ENCODE results near the gene PKN2. TPM values are rescaled to one million over a fixed set of nuclear protein-coding genes. Genes with fewer than 3 reads are reported as not detected.
"Not testable (repeated sequence)": the region's sequence is repeated elsewhere in the genome, so short reads cannot be mapped to it uniquely, and the experiment has no call there.

PKN2 gene
- total RNA-seq, 1 donor from 2014 or later, result 74.4 TPM

DNA sequence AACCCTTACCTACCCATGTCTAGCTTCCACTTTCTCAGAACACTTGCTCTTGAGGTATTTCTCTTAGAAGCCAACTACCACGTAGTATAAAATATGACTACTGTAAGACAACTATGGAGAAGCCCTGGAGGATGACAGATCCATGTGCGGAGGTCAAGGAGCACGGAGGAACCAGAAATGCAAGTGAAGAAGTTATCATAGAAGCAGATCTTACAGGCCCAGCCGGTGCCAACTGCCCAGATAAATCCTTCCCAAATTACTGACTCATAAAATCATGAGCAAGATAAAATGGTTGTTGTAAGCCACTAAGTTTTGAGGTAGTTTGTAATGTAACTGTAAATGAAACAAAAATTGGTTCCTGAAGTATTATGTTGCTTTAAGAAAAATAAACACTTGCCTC, 194.7 kb downstream of the PKN2 start:
- peaks cover 2% of the 10 kb centered on the region for H3K27me3 Mint-ChIP-seq (ENCODE audit: insufficient read depth, low read depth)
- no peaks in the 10 kb centered on the region for H3K36me3 ChIP-seq

DNA sequence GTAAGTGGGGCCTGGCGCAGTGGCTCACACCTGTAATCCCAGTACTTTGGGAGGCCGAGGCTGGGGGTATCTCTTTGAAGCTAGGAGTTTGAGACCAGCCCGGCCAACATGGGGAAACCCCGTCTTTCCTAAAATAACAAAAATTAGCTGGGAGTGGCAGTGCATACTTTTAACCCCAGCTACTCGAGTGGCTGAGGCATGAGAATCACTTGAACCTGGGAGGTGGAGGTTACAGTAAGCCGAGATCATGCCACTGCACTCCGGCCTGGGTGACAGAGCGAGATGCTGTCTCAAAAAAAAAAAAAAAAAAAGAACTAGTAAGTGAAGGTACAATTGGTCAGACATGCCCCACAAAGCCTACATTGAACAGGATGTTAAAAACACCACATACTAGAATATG, 196.6 kb downstream of the PKN2 start:
- not testable (repeated sequence) for H3K9ac ChIP-seq; DNase-seq (ENCODE audit: low spot score); H3K27me3 ChIP-seq; H3K79me2 ChIP-seq (ENCODE audit: low read depth); H3K27ac ChIP-seq; H3K4me2 ChIP-seq; H3K27me3 Mint-ChIP-seq (ENCODE audit: insufficient read depth, low read depth); H3K9me3 ChIP-seq (ENCODE audit: low read depth); H3K4me3 Mint-ChIP-seq; H3K4me1 Mint-ChIP-seq; H3K36me3 ChIP-seq; H2AFZ ChIP-seq (replicated peaks); H3K4me3 ChIP-seq; H4K20me1 ChIP-seq (ENCODE audit: low read depth); H3K27ac Mint-ChIP-seq; H3K9me3 Mint-ChIP-seq; H3K4me1 ChIP-seq; H3F3A ChIP-seq (ENCODE audit: low read depth); H3K36me3 Mint-ChIP-seq

More for the DNA sequence above, 194.7 kb downstream of the PKN2 start:
- Histone ChIP-seq H3K9ac (no peak overlapping the region), H3F3A (ENCODE audit: low read depth) (peaks cover 3% of the 10 kb centered on the region), H3K4me1 (no peaks in the 10 kb centered on the region), H3K27me3 (no peaks in the 10 kb centered on the region), H3K9me3 (ENCODE audit: low read depth) (no peaks in the 10 kb centered on the region), H3K4me2 (no peak overlapping the region), H3K79me2 (ENCODE audit: low read depth) (peaks cover 5% of the 10 kb centered on the region), H2AFZ (replicated peaks) (no peak overlapping the region), H4K20me1 (ENCODE audit: low read depth) (peaks cover 8% of the 10 kb centered on the region), H3K4me3 (no peak overlapping the region), H3K27ac (no peak overlapping the region)
- DNase-seq (ENCODE audit: low spot score), result no peak
- TF ChIP-seq EZH2 (IDR thresholded peaks at IDR 0.05) (no peak), EZH2phosphoT487 (IDR thresholded peaks at IDR 0.05) (no peak)
- TF ChIP-seq, protein P1, sequence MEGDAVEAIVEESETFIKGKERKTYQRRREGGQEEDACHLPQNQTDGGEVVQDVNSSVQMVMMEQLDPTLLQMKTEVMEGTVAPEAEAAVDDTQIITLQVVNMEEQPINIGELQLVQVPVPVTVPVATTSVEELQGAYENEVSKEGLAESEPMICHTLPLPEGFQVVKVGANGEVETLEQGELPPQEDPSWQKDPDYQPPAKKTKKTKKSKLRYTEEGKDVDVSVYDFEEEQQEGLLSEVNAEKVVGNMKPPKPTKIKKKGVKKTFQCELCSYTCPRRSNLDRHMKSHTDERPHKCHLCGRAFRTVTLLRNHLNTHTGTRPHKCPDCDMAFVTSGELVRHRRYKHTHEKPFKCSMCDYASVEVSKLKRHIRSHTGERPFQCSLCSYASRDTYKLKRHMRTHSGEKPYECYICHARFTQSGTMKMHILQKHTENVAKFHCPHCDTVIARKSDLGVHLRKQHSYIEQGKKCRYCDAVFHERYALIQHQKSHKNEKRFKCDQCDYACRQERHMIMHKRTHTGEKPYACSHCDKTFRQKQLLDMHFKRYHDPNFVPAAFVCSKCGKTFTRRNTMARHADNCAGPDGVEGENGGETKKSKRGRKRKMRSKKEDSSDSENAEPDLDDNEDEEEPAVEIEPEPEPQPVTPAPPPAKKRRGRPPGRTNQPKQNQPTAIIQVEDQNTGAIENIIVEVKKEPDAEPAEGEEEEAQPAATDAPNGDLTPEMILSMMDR (IDR thresholded peaks at IDR 0.05), result no peak
- Mint-ChIP-seq H3K36me3 (peaks cover 3% of the 10 kb centered on the region), H3K27ac (no peak overlapping the region), H3K9me3 (no peaks in the 10 kb centered on the region), H3K4me3 (no peak overlapping the region), H3K4me1 (no peaks in the 10 kb centered on the region)

DNA sequence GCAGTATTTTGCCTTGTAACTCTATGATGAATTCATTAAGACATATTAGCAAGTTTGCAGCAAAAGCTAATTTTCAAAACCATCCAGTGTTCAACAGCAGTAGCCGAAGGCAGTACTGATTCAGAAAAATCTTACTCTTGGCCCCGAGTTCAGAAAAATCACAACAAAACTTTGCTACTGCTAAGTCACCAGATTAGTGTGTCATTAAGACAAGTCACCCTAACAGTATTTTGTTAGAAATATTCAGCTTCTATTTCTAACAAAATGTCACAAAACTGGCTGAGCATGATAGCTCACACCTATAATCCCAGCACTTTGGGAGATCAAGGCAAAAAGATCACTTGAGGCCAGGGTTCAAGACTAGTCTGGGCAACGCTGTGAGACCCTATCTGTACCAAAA, 199.1 kb downstream of the PKN2 start:
- DNase-seq (ENCODE audit: low spot score), result no peak
- H3K4me1 ChIP-seq, result no peaks in the 10 kb centered on the region
- H3K36me3 ChIP-seq, result peaks cover 7% of the 10 kb centered on the region
- no peaks in the 10 kb centered on the region for H3K27me3 ChIP-seq
- no peak overlapping the region for H3K4me2 ChIP-seq
- no peak overlapping the region for H3K9ac ChIP-seq
- Mint-ChIP-seq H3K4me1 (no peaks in the 10 kb centered on the region), H3K4me3 (no peak overlapping the region), H3K36me3 (peaks cover 11% of the 10 kb centered on the region), H3K9me3 (no peaks in the 10 kb centered on the region), H3K27me3 (ENCODE audit: insufficient read depth, low read depth) (no peaks in the 10 kb centered on the region), H3K27ac (no peak overlapping the region)
- H2AFZ ChIP-seq (replicated peaks), result no peak overlapping the region
- no peak for TF ChIP-seq EZH2phosphoT487 (IDR thresholded peaks at IDR 0.05)
- TF ChIP-seq, protein P1 (IDR thresholded peaks at IDR 0.05), result no peak
- no peak for TF ChIP-seq EZH2 (IDR thresholded peaks at IDR 0.05)
- no peaks in the 10 kb centered on the region for H3K9me3 ChIP-seq (ENCODE audit: low read depth)
- H3K4me3 ChIP-seq, result no peak overlapping the region
- no peak overlapping the region for H3K27ac ChIP-seq
- H3F3A ChIP-seq (ENCODE audit: low read depth), result no peaks in the 10 kb centered on the region
- H3K79me2 ChIP-seq (ENCODE audit: low read depth), result peaks cover 6% of the 10 kb centered on the region
- H4K20me1 ChIP-seq (ENCODE audit: low read depth), result no peaks in the 10 kb centered on the region

Small RNA genes lying within 50 kb of the gene (small RNA-seq; reads per million reads assigned to genes)
- not detected for gene RNU6-125P

Other genes with a start within 250 kb of the PKN2 start
- gene GTF2B, start 207.3 kb downstream of the PKN2 start, total RNA-seq (ENCODE audit: low replicate concordance), result 32.2 and 42.0 TPM in 2 replicates

Measured in neural progenitor cell (in vitro differentiated cells).